ENCODE results near the gene CNP.

- TF ChIP-seq POLR2A (IDR thresholded peaks at IDR 0.05; ENCODE audit: low read depth, low read length) (no peak; the same call in 1 of the 2 replicates), POLR2AphosphoS5 (IDR thresholded peaks at IDR 0.05; ENCODE audit: low read depth, low read length) (0 out of 2 replicates have a peak, but pooled peaks have one; percentile 22)
Observed at GRCh38 chr17:41975099-41976083, 8.8 kb downstream of the CNP start.

All from GM12892 (cell line).